Fibroblast of lung (primary cell): Measurements from ENCODE around the gene PAFAH1B2. TPM values are rescaled to one million over a fixed set of nuclear protein-coding genes. Genes with fewer than 3 reads are reported as not detected.

Experiments used
- DNase-seq, 2 donors: peaks; one replicate each; pipeline versions ENCODE4 v3.0.0 to v3.0.0-alpha.2; 2010; ENCODE audit warnings: low read depth in 2 of 2
- H2AFZ ChIP-seq: 2 replicates; pipeline ENCODE4 v1.5.1; 2012; ENCODE audit warnings: low read length, control low read depth, inconsistent platforms
- H3K27ac ChIP-seq: 2 replicates; pipeline ENCODE4 v1.5.1; 2011; ENCODE audit warnings: low read length, control low read depth; ENCODE audit not compliant: insufficient read depth
- H3K27me3 ChIP-seq: 2 replicates; pipeline ENCODE4 v1.5.1; 2011; ENCODE audit warnings: mild to moderate bottlenecking, low read length; ENCODE audit not compliant: control insufficient read depth, insufficient read depth
- H3K36me3 ChIP-seq: 2 replicates; pipeline ENCODE4 v1.5.1; 2011; ENCODE audit warnings: low read length; ENCODE audit not compliant: control insufficient read depth, insufficient read depth
- H3K4me1 ChIP-seq: 2 replicates; pipeline ENCODE4 v1.5.1; 2011; ENCODE audit warnings: low read length; ENCODE audit not compliant: control insufficient read depth, insufficient read depth; ENCODE audit errors: extremely low read depth
- H3K4me2 ChIP-seq: 2 replicates; pipeline ENCODE4 v1.5.1; 2011; ENCODE audit warnings: low read length, control low read depth; ENCODE audit not compliant: insufficient read depth; ENCODE audit errors: extremely low read depth
- H3K4me3 ChIP-seq, 4 experiments: fragments of 200-600 bp in 1 of 4; sonication (generic) in 1 of 4; replicated peaks in 1 of 4; 2 replicates each; pipeline ENCODE4 v1.5.1; 2011 to 2016; ENCODE audit warnings: low read length in 4 of 4, low read depth in 3 of 4, mild to moderate bottlenecking in 3 of 4, control low read depth in 2 of 4, inconsistent platforms in 1 of 4, mixed read lengths in 1 of 4; ENCODE audit not compliant: insufficient read depth in 1 of 4; ENCODE audit errors: control extremely low read depth in 1 of 4
- H3K79me2 ChIP-seq: 2 replicates; pipeline ENCODE4 v1.5.1; 2012; ENCODE audit warnings: mild to moderate bottlenecking, low read length, inconsistent platforms; ENCODE audit not compliant: control insufficient read depth, insufficient read depth
- H3K9ac ChIP-seq: 2 replicates; pipeline ENCODE4 v1.5.1; 2011; ENCODE audit warnings: mild to moderate bottlenecking, low read length, control low read depth; ENCODE audit not compliant: insufficient read depth
- H3K9me3 ChIP-seq: 2 replicates; pipeline ENCODE4 v1.5.1; 2012; ENCODE audit warnings: low read depth, low read length; ENCODE audit not compliant: control insufficient read depth, insufficient read depth
- H4K20me1 ChIP-seq: 2 replicates; pipeline ENCODE4 v1.5.1; 2011; ENCODE audit warnings: low read length; ENCODE audit not compliant: control insufficient read depth, insufficient read depth; ENCODE audit errors: extremely low read depth
- CTCF ChIP-seq, 2 donors: IDR thresholded peaks in 1 of 2; conservative IDR thresholded peaks in 1 of 2; 1 replicate in 1 of 2; 2 replicates in 1 of 2; pipeline ENCODE4 v1.5.1; 2011 to 2012; ENCODE audit warnings: low read length in 2 of 2, control low read depth in 1 of 2, inconsistent platforms in 1 of 2, low read depth in 1 of 2, mild to moderate bottlenecking in 1 of 2
- EZH2 ChIP-seq: IDR thresholded peaks from 2 replicates; pipeline ENCODE4 v1.5.1; 2012; ENCODE audit warnings: low read length, control low read depth, mild to moderate bottlenecking; ENCODE audit errors: missing control alignments
- polyA plus RNA-seq, 2 donors: library from polyadenylated mRNA; depleted of rRNA in 1 of 2; stranded (reverse) in 1 of 2; unstranded in 1 of 2; fragments of >200 nt; gene quantifications; 2 replicates each; pipeline ENCODE4 v1.2.1, GENCODE V29; 2011 to 2012; ENCODE audit warnings: missing spikeins in 1 of 2
- total RNA-seq: library from RNA; depleted of rRNA; stranded (reverse); fragments of >200 nt; gene quantifications from 2 replicates; pipeline ENCODE4 v1.2.1, GENCODE V29; 2014

PAFAH1B2 gene
- total and polyA plus RNA-seq, 2 donors (not counting 1 experiment from before 2014, with no cell fraction given): 70.8 to 112 TPM

- TF ChIP-seq CTCF (conservative IDR thresholded peaks at IDR 0.05 in 1 of 2, IDR thresholded peaks at IDR 0.05 in 1 of 2; ENCODE audit: low read depth in 1 of 2, low read length in 2 of 2): no peak
- no peak for TF ChIP-seq EZH2
- Histone ChIP-seq H3K27ac (no peak overlapping the region), H3K4me1 (peaks cover 6% of the 10 kb centered on the region), H3K36me3 (peaks cover 19% of the 10 kb centered on the region), H3K4me3 (no peak overlapping the region), H3K4me2 (no peak overlapping the region), H2AFZ (no peak overlapping the region), H3K27me3 (no peaks in the 10 kb centered on the region), H4K20me1 (no peaks in the 10 kb centered on the region), H3K79me2 (peaks cover 1% of the 10 kb centered on the region), H3K9ac (no peak overlapping the region), H3K9me3 (no peaks in the 10 kb centered on the region)
- DNase-seq: no peak
These were observed 50.2 kb downstream of the PAFAH1B2 start for GRCh38 chr11:117194267-117194666.

- no peak overlapping the region for H3K4me3 ChIP-seq
- TF ChIP-seq EZH2 (no peak), CTCF (conservative IDR thresholded peaks at IDR 0.05 in 1 of 2, IDR thresholded peaks at IDR 0.05 in 1 of 2; ENCODE audit: low read depth in 1 of 2, low read length in 2 of 2) (no peak)
- H3K27me3 ChIP-seq: no peaks in the 10 kb centered on the region
- H2AFZ ChIP-seq: no peak overlapping the region
- H3K79me2 ChIP-seq: peaks cover 11% of the 10 kb centered on the region
- no peak for DNase-seq
- H4K20me1 ChIP-seq: no peaks in the 10 kb centered on the region
- H3K9me3 ChIP-seq: no peaks in the 10 kb centered on the region
- no peak overlapping the region for H3K27ac ChIP-seq
- no peak overlapping the region for H3K9ac ChIP-seq
- peaks cover 12% of the 10 kb centered on the region for H3K36me3 ChIP-seq
- no peak overlapping the region for H3K4me2 ChIP-seq
- peaks cover 6% of the 10 kb centered on the region for H3K4me1 ChIP-seq
These were observed 51.2 kb downstream of the PAFAH1B2 start for GRCh38 chr11:117195258-117195657.

- Histone ChIP-seq H4K20me1 (no peaks in the 10 kb centered on the region), H3K36me3 (peaks cover 8% of the 10 kb centered on the region), H3K4me2 (no peak overlapping the region), H3K79me2 (peaks cover 16% of the 10 kb centered on the region), H3K9ac (no peak overlapping the region), H3K27ac (no peak overlapping the region), H3K4me1 (peaks cover 7% of the 10 kb centered on the region), H3K27me3 (no peaks in the 10 kb centered on the region), H2AFZ (no peak overlapping the region), H3K4me3 (no peak overlapping the region), H3K9me3 (no peaks in the 10 kb centered on the region)
- TF ChIP-seq CTCF (conservative IDR thresholded peaks at IDR 0.05 in 1 of 2, IDR thresholded peaks at IDR 0.05 in 1 of 2; ENCODE audit: low read depth in 1 of 2, low read length in 2 of 2) (no peak), EZH2 (no peak)
- no peak for DNase-seq
These were observed 51.7 kb downstream of the PAFAH1B2 start for GRCh38 chr11:117195761-117196160.
